Glutamatergic neuron (in vitro differentiated cells): ENCODE measurements around the gene AGPAT2. TPM values are rescaled to one million over a fixed set of nuclear protein-coding genes. Genes with fewer than 3 reads are reported as not detected.

Source experiments
- DNase-seq: peaks from one replicate; pipeline ENCODE4 v3.0.0; 2022
- H3K27ac Mint-ChIP-seq: one replicate; pipeline ENCODE4 v1.8.0; 2020; ENCODE audit warnings: mild to moderate bottlenecking, mixed read lengths, inconsistent platforms; ENCODE audit not compliant: unreplicated experiment
- H3K27me3 Mint-ChIP-seq: one replicate; pipeline ENCODE4 v1.8.0; 2020; ENCODE audit warnings: mild to moderate bottlenecking, moderate library complexity, mixed read lengths, inconsistent platforms; ENCODE audit not compliant: unreplicated experiment
- H3K36me3 Mint-ChIP-seq: one replicate; pipeline ENCODE4 v1.8.0; 2020; ENCODE audit warnings: mild to moderate bottlenecking, mixed read lengths, inconsistent platforms; ENCODE audit not compliant: unreplicated experiment
- H3K4me1 Mint-ChIP-seq: one replicate; pipeline ENCODE4 v1.8.0; 2020; ENCODE audit warnings: mild to moderate bottlenecking, low read depth, mixed read lengths, inconsistent platforms; ENCODE audit not compliant: unreplicated experiment
- H3K4me3 Mint-ChIP-seq: one replicate; pipeline ENCODE4 v1.8.0; 2020; ENCODE audit warnings: mild to moderate bottlenecking, mixed read lengths, inconsistent platforms; ENCODE audit not compliant: unreplicated experiment
- H3K9me3 Mint-ChIP-seq: one replicate; pipeline ENCODE4 v1.8.0; 2020; ENCODE audit warnings: mild to moderate bottlenecking, moderate library complexity, mixed read lengths, inconsistent platforms; ENCODE audit not compliant: unreplicated experiment
- CTCF ChIP-seq: fragments of 200-600 bp; sonication (generic); IDR thresholded peaks from one replicate; pipeline ENCODE4 v1.5.0; 2021; ENCODE audit not compliant: partially characterized antibody, unreplicated experiment
- total RNA-seq: library from RNA; stranded (reverse); fragmentation: NEBNext Ultra II Directional; extraction: Animal tissue kit (Norgen Biotek cat#: 25700); gene quantifications from one replicate; pipeline ENCODE4 v1.2.1, GENCODE V29; 2021; ENCODE audit not compliant: unreplicated experiment

Gene AGPAT2
- total RNA-seq, 1 donor from 2014 or later, result 72.8 TPM

GRCh38 chr9:136721339-136722092 lies 34.3 kb upstream of the AGPAT2 start:
- no peak overlapping the region for H3K4me3 Mint-ChIP-seq
- peaks cover 6% of the 10 kb centered on the region for H3K9me3 Mint-ChIP-seq
- peaks cover 4% of the 10 kb centered on the region for H3K36me3 Mint-ChIP-seq
- H3K27me3 Mint-ChIP-seq, result peaks cover 10% of the 10 kb centered on the region
- H3K4me1 Mint-ChIP-seq, result peaks cover 12% of the 10 kb centered on the region
- TF ChIP-seq CTCF, result no peak
- no peak overlapping the region for H3K27ac Mint-ChIP-seq
- no peak for DNase-seq

- peaks cover 6% of the 10 kb centered on the region for H3K9me3 Mint-ChIP-seq
- H3K27me3 Mint-ChIP-seq, result peaks cover 8% of the 10 kb centered on the region
- TF ChIP-seq CTCF, result no peak
- no peak overlapping the region for H3K27ac Mint-ChIP-seq
- no peak for DNase-seq
- no peak overlapping the region for H3K4me3 Mint-ChIP-seq
- peaks cover 7% of the 10 kb centered on the region for H3K4me1 Mint-ChIP-seq
- H3K36me3 Mint-ChIP-seq, result peaks cover 4% of the 10 kb centered on the region
These were observed 33.7 kb upstream of the AGPAT2 start for GRCh38 chr9:136720898-136721338.

GRCh38 chr9:136720251-136720897 lies 33.1 kb upstream of the AGPAT2 start:
- peaks cover 6% of the 10 kb centered on the region for H3K9me3 Mint-ChIP-seq
- no peak for DNase-seq
- H3K27me3 Mint-ChIP-seq, result peaks cover 8% of the 10 kb centered on the region
- H3K27ac Mint-ChIP-seq, result no peak overlapping the region
- H3K4me3 Mint-ChIP-seq, result no peak overlapping the region
- peaks cover 4% of the 10 kb centered on the region for H3K4me1 Mint-ChIP-seq
- H3K36me3 Mint-ChIP-seq, result peaks cover 4% of the 10 kb centered on the region
- TF ChIP-seq CTCF, result no peak

GRCh38 chr9:136719195-136719880 lies 32.1 kb upstream of the AGPAT2 start:
- DNase-seq, result no peak
- H3K4me1 Mint-ChIP-seq, result peaks cover 4% of the 10 kb centered on the region
- no peak overlapping the region for H3K27ac Mint-ChIP-seq
- peaks cover 2% of the 10 kb centered on the region for H3K36me3 Mint-ChIP-seq
- TF ChIP-seq CTCF, result no peak
- peaks cover 7% of the 10 kb centered on the region for H3K27me3 Mint-ChIP-seq
- H3K9me3 Mint-ChIP-seq, result peaks cover 4% of the 10 kb centered on the region
- no peak overlapping the region for H3K4me3 Mint-ChIP-seq
